K562 (cell line): Measurements from ENCODE around the gene AZU1. TPM values are rescaled to one million over a fixed set of nuclear protein-coding genes. Genes with fewer than 3 reads are reported as not detected.

ENCODE experiments used
- ATF2 ChIP-seq: sonication (generic); formaldehyde crosslinking; IDR thresholded peaks from 2 replicates; pipeline ENCODE4 v1.8.1; 2022; ENCODE audit warnings: missing genetic modification reagents
- ATF7 ChIP-seq: fragments of 450-650 bp; IDR thresholded peaks from 2 replicates; pipeline ENCODE4 v1.7.1; 2014; ENCODE audit warnings: mild to moderate bottlenecking, moderate library complexity
- E2F5 ChIP-seq: sonication (generic); formaldehyde crosslinking; IDR thresholded peaks from 2 replicates; pipeline ENCODE4 v1.8.0; 2022; ENCODE audit warnings: mild to moderate bottlenecking, missing genetic modification reagents
- ETS1 ChIP-seq: conservative IDR thresholded peaks from 2 replicates; pipeline ENCODE4 v1.6.1; 2011; ENCODE audit warnings: low read depth, mild to moderate bottlenecking, low read length; ENCODE audit not compliant: control insufficient read depth
- HBP1 ChIP-seq: fragments of 450-650 bp; formaldehyde crosslinking; IDR thresholded peaks from 2 replicates; pipeline ENCODE4 v1.4.0; 2022; ENCODE audit warnings: missing genetic modification characterization
- HDAC2 ChIP-seq: fragments of 450-650 bp; IDR thresholded peaks from 2 replicates; pipeline ENCODE4 v1.6.1; 2016; ENCODE audit warnings: mild to moderate bottlenecking
- ILK ChIP-seq: fragments of 450-650 bp; IDR thresholded peaks from 2 replicates; pipeline ENCODE4 v1.6.1; 2016; ENCODE audit warnings: missing genetic modification characterization, low read depth, mild to moderate bottlenecking, missing compliant biosample characterization, moderate library complexity, borderline replicate concordance
- KLF6 ChIP-seq: fragments of 250-450 bp; sonication (Bioruptor Pico); IDR thresholded peaks from 2 replicates; pipeline ENCODE4 v1.4.0; 2020; ENCODE audit warnings: mild to moderate bottlenecking, moderate library complexity, borderline replicate concordance
- POLR2H ChIP-seq: IDR thresholded peaks from 2 replicates; pipeline ENCODE4 v1.6.1; 2016; ENCODE audit warnings: missing genetic modification characterization, low read depth, mild to moderate bottlenecking, control low read depth, missing compliant biosample characterization, moderate library complexity
- POLR3G ChIP-seq: IDR thresholded peaks from 2 replicates; pipeline ENCODE4 v1.6.1; 2011; ENCODE audit not compliant: insufficient read length, insufficient replicate concordance; ENCODE audit errors: extremely low read depth
- PTBP1 ChIP-seq: fragments of 200-400 bp; formaldehyde crosslinking; IDR thresholded peaks from 2 replicates; pipeline ENCODE4 v1.6.1; 2017; ENCODE audit warnings: low read depth, low read length
- STAT6 ChIP-seq: sonication (generic); formaldehyde crosslinking; IDR thresholded peaks from 2 replicates; pipeline ENCODE4 v1.8.1; 2023; ENCODE audit warnings: mild to moderate bottlenecking, missing genetic modification reagents
- TBP ChIP-seq: optimal IDR thresholded peaks from 2 replicates; pipeline ENCODE3; 2011; ENCODE audit warnings: low read depth, low read length, improper control_type of control experiment
- THRB ChIP-seq: fragments of 450-650 bp; formaldehyde crosslinking; conservative IDR thresholded peaks from 2 replicates; pipeline ENCODE4 v1.4.0; 2022; ENCODE audit warnings: mild to moderate bottlenecking, missing genetic modification characterization
- ZBTB1 ChIP-seq: sonication (generic); formaldehyde crosslinking; IDR thresholded peaks from 2 replicates; pipeline ENCODE4 v1.8.1; 2023; ENCODE audit warnings: missing genetic modification reagents, low read depth, mild to moderate bottlenecking, borderline replicate concordance
- ZBTB34 ChIP-seq: fragments of 250-450 bp; sonication (Bioruptor Pico); IDR thresholded peaks from 2 replicates; pipeline ENCODE4 v1.8.0; 2021; ENCODE audit warnings: mild to moderate bottlenecking, moderate library complexity
- polyA plus RNA-seq, 8 experiments: library from polyadenylated mRNA; depleted of rRNA in 4 of 8; stranded (reverse) in 5 of 8; unstranded in 3 of 8; fragments of >200 nt; fragmentation: Nextera tagmentation in 2 of 8; fragmentation: Illumina TruSeq in 1 of 8; extraction: Ambion mirVana in 2 of 8; extraction: Trizol in 1 of 8; gene quantifications; 2 replicates each; pipeline versions ENCODE4 v1.2.1 to v1.2.3, GENCODE V29; 2011 to 2014; ENCODE audit warnings: inconsistent platforms in 1 of 8, missing spikeins in 1 of 8
- total RNA-seq, 7 experiments: library from RNA; depleted of rRNA in 6 of 7; stranded (reverse); fragments of >200 nt in 6 of 7; fragmentation: Illumina TruSeq in 2 of 7; extraction: Trizol in 2 of 7; gene quantifications; 2 replicates each; pipeline versions ENCODE4 v1.2.1 to v1.2.3, GENCODE V29; 2011 to 2021; ENCODE audit warnings: low replicate concordance in 1 of 7

AZU1 gene
- total and polyA plus RNA-seq, 9 of the 15 experiments (the other 6 are each of a cell fraction or from before 2014, with no cell fraction given) = 0.29 to 1.9 (median 0.59) TPM; not detected in 3

- TF ChIP-seq ETS1 = no peak
- no peak for TF ChIP-seq TBP
- TF ChIP-seq POLR3G = no peak
- no peak for TF ChIP-seq THRB (CRISPR knock-in tag)
- no peak for TF ChIP-seq ZBTB34
- TF ChIP-seq STAT6 = no peak
- TF ChIP-seq ILK = no peak
- TF ChIP-seq KLF6 (CRISPR knock-in tag) = no peak; the same call in 1 of the 2 replicates
- TF ChIP-seq E2F5 = no peak
- no peak for TF ChIP-seq ATF2
- no peak for TF ChIP-seq PTBP1
- no peak for TF ChIP-seq HDAC2
- TF ChIP-seq HBP1 (CRISPR knock-in tag) = no peak
- 0 out of 2 replicates have a peak, but pooled peaks have one; percentile 52 for TF ChIP-seq POLR2H (tag)
- TF ChIP-seq ZBTB1 = no peak
- TF ChIP-seq ATF7 = 0 out of 2 replicates have a peak, but pooled peaks have one; percentile 17
These were observed 36.5 kb upstream of the AZU1 start (continued) for GRCh38 chr19:791007-791566.
